Thyroid gland (tissue), 4 donors: ENCODE results near the gene MNAT1.

Source experiments
- POLR2A ChIP-seq, 2 donors: fragments of 450-650 bp; IDR thresholded peaks; one replicate each; pipeline ENCODE4 v1.6.1; 2017; ENCODE audit warnings: antibody characterized with exemption in 2 of 2, mild to moderate bottlenecking in 2 of 2, moderate library complexity in 1 of 2
- TF ChIP-seq, protein P1 (sequence below), 6 experiments: fragments of 200-600 bp in 3 of 6; fragments of 450-650 bp in 3 of 6; sonication (generic) in 3 of 6; IDR thresholded peaks; one replicate each; pipeline ENCODE4 v1.5.1; 2016 to 2019; ENCODE audit warnings: antibody characterized with exemption in 6 of 6, mild to moderate bottlenecking in 2 of 6, inconsistent platforms in 1 of 6, moderate library complexity in 1 of 6

DNA sequence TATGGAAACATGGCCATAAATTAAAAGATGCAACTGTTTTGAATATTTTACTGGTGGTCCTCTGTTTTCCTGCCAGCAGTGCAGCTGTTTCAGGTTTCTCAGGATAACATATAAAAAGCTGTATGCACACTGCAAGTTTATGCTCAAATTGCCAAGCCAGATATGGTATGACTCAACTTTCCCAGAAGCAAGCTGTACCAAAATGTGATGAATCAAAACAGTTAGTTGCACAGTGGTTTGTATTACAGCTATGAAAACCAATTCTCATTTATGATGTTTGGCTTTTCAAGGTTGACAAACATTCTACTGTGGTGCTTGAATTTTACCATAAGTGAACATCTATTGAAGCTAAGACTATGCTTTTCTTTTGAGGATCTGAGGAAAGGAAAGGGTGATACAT lies 230.8 kb downstream of the MNAT1 start:
- TF ChIP-seq, protein P1, sequence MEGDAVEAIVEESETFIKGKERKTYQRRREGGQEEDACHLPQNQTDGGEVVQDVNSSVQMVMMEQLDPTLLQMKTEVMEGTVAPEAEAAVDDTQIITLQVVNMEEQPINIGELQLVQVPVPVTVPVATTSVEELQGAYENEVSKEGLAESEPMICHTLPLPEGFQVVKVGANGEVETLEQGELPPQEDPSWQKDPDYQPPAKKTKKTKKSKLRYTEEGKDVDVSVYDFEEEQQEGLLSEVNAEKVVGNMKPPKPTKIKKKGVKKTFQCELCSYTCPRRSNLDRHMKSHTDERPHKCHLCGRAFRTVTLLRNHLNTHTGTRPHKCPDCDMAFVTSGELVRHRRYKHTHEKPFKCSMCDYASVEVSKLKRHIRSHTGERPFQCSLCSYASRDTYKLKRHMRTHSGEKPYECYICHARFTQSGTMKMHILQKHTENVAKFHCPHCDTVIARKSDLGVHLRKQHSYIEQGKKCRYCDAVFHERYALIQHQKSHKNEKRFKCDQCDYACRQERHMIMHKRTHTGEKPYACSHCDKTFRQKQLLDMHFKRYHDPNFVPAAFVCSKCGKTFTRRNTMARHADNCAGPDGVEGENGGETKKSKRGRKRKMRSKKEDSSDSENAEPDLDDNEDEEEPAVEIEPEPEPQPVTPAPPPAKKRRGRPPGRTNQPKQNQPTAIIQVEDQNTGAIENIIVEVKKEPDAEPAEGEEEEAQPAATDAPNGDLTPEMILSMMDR (IDR thresholded peaks at IDR 0.05): no peak
- TF ChIP-seq POLR2A (IDR thresholded peaks at IDR 0.05): no peak
